ENCODE results near the gene PELI1. TPM values are rescaled to one million over a fixed set of nuclear protein-coding genes. Genes with fewer than 3 reads are reported as not detected.
"Not testable (repeated sequence)": the region's sequence is repeated elsewhere in the genome, so short reads cannot be mapped to it uniquely, and the experiment has no call there.

Gene PELI1
- total and polyA plus RNA-seq, 2 experiments from 2014 or later, result 30.5 to 62.9 TPM

DNA sequence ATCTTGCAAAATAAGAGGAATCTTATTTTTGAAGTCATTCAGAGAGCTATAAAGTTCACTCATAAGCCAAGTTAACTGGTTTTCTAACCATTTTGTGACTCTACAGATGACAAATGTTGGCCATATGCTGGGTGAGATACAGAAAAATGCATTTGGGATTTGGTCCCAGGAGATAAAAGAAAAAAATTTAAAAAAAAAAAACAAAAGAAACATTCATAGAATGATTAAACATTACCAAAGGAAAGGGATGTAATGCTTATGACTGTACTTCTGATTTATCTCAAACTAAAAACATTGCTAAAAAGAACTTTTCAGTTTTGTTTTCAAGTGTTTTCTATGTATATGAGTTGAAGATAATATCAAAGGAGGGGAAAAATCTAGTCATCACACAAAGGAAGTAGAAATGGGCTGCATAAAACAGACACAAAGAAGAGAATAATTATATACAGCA is 43.1 kb downstream of the PELI1 start:
- Histone ChIP-seq H2AFZ (no peak overlapping the region), H3K27me3 (no peaks in the 10 kb centered on the region), H3K9me3 (ENCODE audit: low read depth) (no peaks in the 10 kb centered on the region), H3K9me2 (replicated peaks; ENCODE audit: insufficient read depth) (no peaks in the 10 kb centered on the region), H3K79me2 (peaks cover 28% of the 10 kb centered on the region), H3K4me3 (no peak overlapping the region), H3K27ac (no peak overlapping the region), H3K36me3 (replicated peaks; ENCODE audit: insufficient read depth, low read depth) (peaks cover under 1% of the 10 kb centered on the region), H3K4me2 (no peak overlapping the region), H4K20me1 (ENCODE audit: insufficient read depth, poor library complexity, severe bottlenecking) (no peaks in the 10 kb centered on the region), H3K4me1 (ENCODE audit: insufficient read depth) (peaks cover 36% of the 10 kb centered on the region)
- TF ChIP-seq, protein P1, sequence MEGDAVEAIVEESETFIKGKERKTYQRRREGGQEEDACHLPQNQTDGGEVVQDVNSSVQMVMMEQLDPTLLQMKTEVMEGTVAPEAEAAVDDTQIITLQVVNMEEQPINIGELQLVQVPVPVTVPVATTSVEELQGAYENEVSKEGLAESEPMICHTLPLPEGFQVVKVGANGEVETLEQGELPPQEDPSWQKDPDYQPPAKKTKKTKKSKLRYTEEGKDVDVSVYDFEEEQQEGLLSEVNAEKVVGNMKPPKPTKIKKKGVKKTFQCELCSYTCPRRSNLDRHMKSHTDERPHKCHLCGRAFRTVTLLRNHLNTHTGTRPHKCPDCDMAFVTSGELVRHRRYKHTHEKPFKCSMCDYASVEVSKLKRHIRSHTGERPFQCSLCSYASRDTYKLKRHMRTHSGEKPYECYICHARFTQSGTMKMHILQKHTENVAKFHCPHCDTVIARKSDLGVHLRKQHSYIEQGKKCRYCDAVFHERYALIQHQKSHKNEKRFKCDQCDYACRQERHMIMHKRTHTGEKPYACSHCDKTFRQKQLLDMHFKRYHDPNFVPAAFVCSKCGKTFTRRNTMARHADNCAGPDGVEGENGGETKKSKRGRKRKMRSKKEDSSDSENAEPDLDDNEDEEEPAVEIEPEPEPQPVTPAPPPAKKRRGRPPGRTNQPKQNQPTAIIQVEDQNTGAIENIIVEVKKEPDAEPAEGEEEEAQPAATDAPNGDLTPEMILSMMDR (IDR thresholded peaks at IDR 0.05; ENCODE audit: poor library complexity), result no peak
- TF ChIP-seq EZH2phosphoT487 (IDR thresholded peaks at IDR 0.05; ENCODE audit: low read depth, severe bottlenecking, unreplicated experiment) (no peak), EZH2 (IDR thresholded peaks at IDR 0.05; ENCODE audit: borderline replicate concordance) (no peak)
- no peak for DNase-seq (ENCODE audit: low spot score)

DNA sequence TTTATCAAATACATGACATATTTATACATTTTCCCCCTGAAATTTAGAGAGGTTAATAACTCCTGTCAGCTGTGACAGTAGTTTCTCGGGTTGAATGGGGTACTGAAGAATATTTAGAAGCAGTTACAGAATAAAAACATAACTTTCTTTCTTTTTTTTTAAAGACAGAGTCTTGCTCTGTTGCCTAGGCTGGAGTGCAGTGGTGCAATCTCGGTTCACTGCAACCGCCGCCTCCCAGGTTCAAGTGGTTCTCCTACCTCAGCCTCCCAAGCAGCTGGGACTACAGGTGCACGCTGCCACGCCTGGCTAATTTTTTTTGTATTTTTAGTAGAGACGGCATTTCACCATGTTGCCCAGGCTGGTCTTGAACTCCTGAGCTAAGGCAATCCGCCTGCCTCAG is 43.6 kb downstream of the PELI1 start:
- Histone ChIP-seq H3K79me2 (peaks cover 28% of the 10 kb centered on the region), H3K4me1 (ENCODE audit: insufficient read depth) (peaks cover 32% of the 10 kb centered on the region)
- not testable (repeated sequence) for H3K27me3 ChIP-seq; H3K4me3 ChIP-seq; H3K4me2 ChIP-seq; H3K36me3 ChIP-seq (replicated peaks; ENCODE audit: insufficient read depth, low read depth); H2AFZ ChIP-seq; DNase-seq (ENCODE audit: low spot score); H3K27ac ChIP-seq; H3K9me3 ChIP-seq (ENCODE audit: low read depth); H3K9me2 ChIP-seq (replicated peaks; ENCODE audit: insufficient read depth); H4K20me1 ChIP-seq (ENCODE audit: insufficient read depth, poor library complexity, severe bottlenecking)
- 98% methylated on average over 8 of the region's 8 CpGs for WGBS (ENCODE audit: low lambda C conversion rate, missing lambda C conversion rate)

DNA sequence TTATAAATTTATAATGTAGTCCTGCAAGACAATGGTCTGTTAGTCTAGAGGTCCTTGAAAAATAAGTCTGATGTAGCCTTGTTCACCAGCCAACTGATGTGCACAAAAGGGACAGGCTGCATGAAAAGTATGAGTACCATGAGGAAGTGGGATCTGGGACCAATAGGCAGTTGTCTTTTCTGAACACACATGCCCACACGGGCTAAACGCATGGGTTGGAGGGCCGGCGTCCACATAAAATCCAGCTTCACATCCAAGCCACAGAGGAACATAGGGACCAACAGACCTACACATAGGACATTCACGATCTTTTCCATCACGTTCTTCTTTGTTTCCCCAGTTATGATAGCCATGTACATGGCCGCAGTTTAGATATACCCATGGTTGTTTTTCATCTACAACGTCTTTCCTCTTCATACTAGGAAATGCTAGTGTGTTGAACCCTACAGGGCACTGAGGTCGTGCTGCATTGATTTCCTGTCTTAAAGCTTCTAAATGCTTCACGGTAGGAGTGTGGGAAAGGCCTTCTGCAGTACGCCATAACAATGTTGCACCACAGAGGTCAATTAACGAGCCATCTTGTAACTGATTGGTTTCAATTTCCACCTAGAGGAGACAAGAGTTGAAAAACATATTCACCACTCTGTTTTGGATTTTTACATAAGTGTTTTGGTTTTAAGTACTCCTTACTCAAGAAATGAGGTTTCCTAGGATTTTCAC is 49.4 kb downstream of the PELI1 start:
- peaks cover 5% of the 10 kb centered on the region for H3K79me2 ChIP-seq
- no peak for DNase-seq (ENCODE audit: low spot score)
- no peaks in the 10 kb centered on the region for H3K9me2 ChIP-seq (replicated peaks; ENCODE audit: insufficient read depth)
- 95% methylated on average over 12 of the region's 12 CpGs for WGBS (ENCODE audit: low lambda C conversion rate, missing lambda C conversion rate)
- TF ChIP-seq, protein P1 (IDR thresholded peaks at IDR 0.05; ENCODE audit: poor library complexity), result no peak
- TF ChIP-seq EZH2phosphoT487 (IDR thresholded peaks at IDR 0.05; ENCODE audit: low read depth, severe bottlenecking, unreplicated experiment) (no peak), EZH2 (IDR thresholded peaks at IDR 0.05; ENCODE audit: borderline replicate concordance) (no peak)
- H3K36me3 ChIP-seq (replicated peaks; ENCODE audit: insufficient read depth, low read depth), result peaks cover 10% of the 10 kb centered on the region
- H2AFZ ChIP-seq, result no peak overlapping the region
- peaks cover 9% of the 10 kb centered on the region for H3K4me1 ChIP-seq (ENCODE audit: insufficient read depth)
- no peaks in the 10 kb centered on the region for H4K20me1 ChIP-seq (ENCODE audit: insufficient read depth, poor library complexity, severe bottlenecking)
- no peaks in the 10 kb centered on the region for H3K9me3 ChIP-seq (ENCODE audit: low read depth)
- H3K4me2 ChIP-seq, result no peak overlapping the region
- H3K4me3 ChIP-seq, result no peak overlapping the region
- no peak overlapping the region for H3K27ac ChIP-seq
- no peaks in the 10 kb centered on the region for H3K27me3 ChIP-seq

DNA sequence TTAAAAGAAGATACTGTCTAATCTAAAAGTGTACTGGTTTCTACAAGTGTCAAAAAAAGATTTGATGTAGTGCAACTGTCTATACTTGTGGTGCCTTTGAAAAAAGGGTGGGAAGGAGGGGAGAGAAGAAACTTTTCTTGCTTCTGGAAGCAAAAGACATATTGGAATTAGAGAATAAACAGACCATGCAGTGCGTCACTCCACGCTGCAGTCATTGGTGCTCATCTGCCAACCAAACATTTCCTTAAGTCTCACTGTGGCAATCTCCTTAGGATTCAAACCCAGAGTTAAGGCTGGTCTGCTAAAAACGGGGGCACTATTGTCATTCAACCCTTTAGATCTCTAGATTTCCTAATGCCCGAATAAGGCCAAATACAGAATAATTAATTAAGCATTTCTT is 50.9 kb downstream of the PELI1 start:
- H3K79me2 ChIP-seq, result no peaks in the 10 kb centered on the region
- H3K27ac ChIP-seq, result no peak overlapping the region
- peaks cover 10% of the 10 kb centered on the region for H3K36me3 ChIP-seq (replicated peaks; ENCODE audit: insufficient read depth, low read depth)
- H3K4me1 ChIP-seq (ENCODE audit: insufficient read depth), result peaks cover 6% of the 10 kb centered on the region
- H3K4me3 ChIP-seq, result no peak overlapping the region
- WGBS (ENCODE audit: low lambda C conversion rate, missing lambda C conversion rate), result 75% methylated on average over 4 of the region's 4 CpGs
- no peak for DNase-seq (ENCODE audit: low spot score)
- H3K4me2 ChIP-seq, result no peak overlapping the region
- no peaks in the 10 kb centered on the region for H3K9me2 ChIP-seq (replicated peaks; ENCODE audit: insufficient read depth)
- H4K20me1 ChIP-seq (ENCODE audit: insufficient read depth, poor library complexity, severe bottlenecking), result no peaks in the 10 kb centered on the region
- H3K9me3 ChIP-seq (ENCODE audit: low read depth), result no peaks in the 10 kb centered on the region
- H2AFZ ChIP-seq, result no peak overlapping the region
- H3K27me3 ChIP-seq, result no peaks in the 10 kb centered on the region
- TF ChIP-seq, protein P1 (IDR thresholded peaks at IDR 0.05; ENCODE audit: poor library complexity), result no peak
- no peak for TF ChIP-seq EZH2 (IDR thresholded peaks at IDR 0.05; ENCODE audit: borderline replicate concordance)

Measured in hepatocyte (in vitro differentiated cells).